ENCODE results near the gene GATA1. TPM values are rescaled to one million over a fixed set of nuclear protein-coding genes. Genes with fewer than 3 reads are reported as not detected.

GATA1 gene
- polyA plus RNA-seq, 1 of the 3 experiments (the other 2 are of a cell fraction): not detected

DNA sequence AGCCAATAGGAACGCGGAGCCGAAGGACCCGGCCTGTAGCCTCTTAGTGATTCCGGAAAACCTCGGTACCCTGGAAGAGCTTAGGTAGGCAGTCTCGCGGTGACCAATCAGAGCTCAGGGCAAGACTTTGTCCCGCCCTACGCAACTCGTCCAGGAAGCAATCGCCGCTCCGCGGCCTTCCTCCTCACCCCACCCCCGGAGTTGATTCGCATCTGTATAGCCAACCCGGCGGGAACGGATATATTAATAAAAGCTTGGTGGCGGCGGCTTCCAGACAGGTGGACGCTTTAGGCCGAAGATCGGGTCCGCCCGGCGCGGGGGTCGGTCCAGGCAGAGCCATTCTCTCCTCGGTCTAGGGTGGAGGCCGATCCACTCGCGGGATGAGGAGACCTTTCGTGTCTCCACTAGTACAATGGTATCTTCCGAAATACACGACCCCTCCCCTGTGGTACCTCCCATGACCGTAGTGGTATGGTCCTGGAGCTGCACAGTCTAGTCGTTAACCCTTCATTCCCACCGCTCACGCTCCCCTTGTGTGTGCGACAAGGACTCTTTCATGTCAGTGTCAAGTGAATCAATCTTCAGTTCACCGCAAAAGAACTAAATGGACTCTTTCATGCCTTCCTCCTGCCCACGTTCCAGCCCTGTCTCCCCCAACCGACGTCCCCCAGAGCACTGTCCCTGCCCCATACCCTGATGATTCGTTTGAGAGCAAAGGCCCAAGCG is 49.0 kb upstream of the GATA1 start:
- H3K79me2 ChIP-seq (ENCODE audit: insufficient read depth): no peaks in the 10 kb centered on the region
- H3K36me3 ChIP-seq (replicated peaks in 1 of 2; ENCODE audit: control insufficient read depth in 1 of 2, insufficient read depth in 2 of 2, low read length in 1 of 2): no peaks in the 10 kb centered on the region
- no peaks in the 10 kb centered on the region for H4K20me1 ChIP-seq (ENCODE audit: insufficient read depth)
- no peaks in the 10 kb centered on the region for H3K9me2 ChIP-seq
- peak overlapping the region; percentile 81 to 86 for H3K27ac ChIP-seq (ENCODE audit: low read depth in 2 of 2, low read length in 1 of 2)
- ChIA-PET CTCF (no interaction called here), POLR2A (interaction anchor here (0.6 to 1.4 kb wide), 6 partner anchors 9 to 174 kb away, joined by 3 to 8 read pairs (median 4); partner anchors contain the start of genes HDAC6, SLC35A2 and SUV39H1)
- peak overlapping the region; percentile 74; the same call in 1 of the 2 replicates for H2AFZ ChIP-seq (ENCODE audit: low read depth)
- 12% methylated on average over 32 of the region's 48 CpGs for WGBS (ENCODE audit: low lambda C conversion rate)
- H3K9ac ChIP-seq: peak overlapping the region; percentile 84
- peaks cover 9% of the 10 kb centered on the region; the same call in 1 of the 2 replicates for H3K27me3 ChIP-seq (ENCODE audit: insufficient read depth)
- H3K4me1 ChIP-seq (ENCODE audit: control insufficient read depth in 1 of 2, insufficient read depth in 2 of 2, low read depth in 1 of 2, low read length in 1 of 2): peaks cover 4 to 6% of the 10 kb centered on the region in 2 experiments; a peak in 1 of 4 replicates
- peak overlapping the region; percentile 52 to 64 for H3K4me3 ChIP-seq (ENCODE audit: low read depth in 2 of 2, low read length in 1 of 2)
- no peaks in the 10 kb centered on the region for H3F3A ChIP-seq (replicated peaks; ENCODE audit: insufficient read depth)
- no peak for TF ChIP-seq GATA2 (CRISPR knock-in tag; IDR thresholded peaks at IDR 0.05)
- TF ChIP-seq CHD2 (IDR thresholded peaks at IDR 0.05; ENCODE audit: low read length, partially characterized antibody): peak; percentile 94
- TF ChIP-seq, protein P1, sequence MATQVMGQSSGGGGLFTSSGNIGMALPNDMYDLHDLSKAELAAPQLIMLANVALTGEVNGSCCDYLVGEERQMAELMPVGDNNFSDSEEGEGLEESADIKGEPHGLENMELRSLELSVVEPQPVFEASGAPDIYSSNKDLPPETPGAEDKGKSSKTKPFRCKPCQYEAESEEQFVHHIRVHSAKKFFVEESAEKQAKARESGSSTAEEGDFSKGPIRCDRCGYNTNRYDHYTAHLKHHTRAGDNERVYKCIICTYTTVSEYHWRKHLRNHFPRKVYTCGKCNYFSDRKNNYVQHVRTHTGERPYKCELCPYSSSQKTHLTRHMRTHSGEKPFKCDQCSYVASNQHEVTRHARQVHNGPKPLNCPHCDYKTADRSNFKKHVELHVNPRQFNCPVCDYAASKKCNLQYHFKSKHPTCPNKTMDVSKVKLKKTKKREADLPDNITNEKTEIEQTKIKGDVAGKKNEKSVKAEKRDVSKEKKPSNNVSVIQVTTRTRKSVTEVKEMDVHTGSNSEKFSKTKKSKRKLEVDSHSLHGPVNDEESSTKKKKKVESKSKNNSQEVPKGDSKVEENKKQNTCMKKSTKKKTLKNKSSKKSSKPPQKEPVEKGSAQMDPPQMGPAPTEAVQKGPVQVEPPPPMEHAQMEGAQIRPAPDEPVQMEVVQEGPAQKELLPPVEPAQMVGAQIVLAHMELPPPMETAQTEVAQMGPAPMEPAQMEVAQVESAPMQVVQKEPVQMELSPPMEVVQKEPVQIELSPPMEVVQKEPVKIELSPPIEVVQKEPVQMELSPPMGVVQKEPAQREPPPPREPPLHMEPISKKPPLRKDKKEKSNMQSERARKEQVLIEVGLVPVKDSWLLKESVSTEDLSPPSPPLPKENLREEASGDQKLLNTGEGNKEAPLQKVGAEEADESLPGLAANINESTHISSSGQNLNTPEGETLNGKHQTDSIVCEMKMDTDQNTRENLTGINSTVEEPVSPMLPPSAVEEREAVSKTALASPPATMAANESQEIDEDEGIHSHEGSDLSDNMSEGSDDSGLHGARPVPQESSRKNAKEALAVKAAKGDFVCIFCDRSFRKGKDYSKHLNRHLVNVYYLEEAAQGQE (IDR thresholded peaks at IDR 0.05; ENCODE audit: low read depth, low read length): no peak
- TF ChIP-seq POLR2AphosphoS5 (IDR thresholded peaks at IDR 0.05; ENCODE audit: low read depth, low read length): peak; percentile 41
- peak; percentile 51; the same call in 1 of the 2 replicates for TF ChIP-seq YY1 (IDR thresholded peaks at IDR 0.05; ENCODE audit: low read depth)
- peak; percentile 93 for TF ChIP-seq GABPA (IDR thresholded peaks at IDR 0.05; ENCODE audit: low read depth)
- no peak for TF ChIP-seq EP300 (IDR thresholded peaks at IDR 0.05; ENCODE audit: borderline replicate concordance in 1 of 2, low read depth in 1 of 2, low read length in 1 of 2)
- peak; percentile 21; the same call in 1 of the 2 replicates for TF ChIP-seq TAF1 (IDR thresholded peaks at IDR 0.05; ENCODE audit: borderline replicate concordance, low read depth, low read length)
- TF ChIP-seq ELF1 (IDR thresholded peaks at IDR 0.05): peak; percentile 89
- TF ChIP-seq NRF1 (IDR thresholded peaks at IDR 0.05; ENCODE audit: low read depth, low read length): no peak
- TF ChIP-seq, protein P2, sequence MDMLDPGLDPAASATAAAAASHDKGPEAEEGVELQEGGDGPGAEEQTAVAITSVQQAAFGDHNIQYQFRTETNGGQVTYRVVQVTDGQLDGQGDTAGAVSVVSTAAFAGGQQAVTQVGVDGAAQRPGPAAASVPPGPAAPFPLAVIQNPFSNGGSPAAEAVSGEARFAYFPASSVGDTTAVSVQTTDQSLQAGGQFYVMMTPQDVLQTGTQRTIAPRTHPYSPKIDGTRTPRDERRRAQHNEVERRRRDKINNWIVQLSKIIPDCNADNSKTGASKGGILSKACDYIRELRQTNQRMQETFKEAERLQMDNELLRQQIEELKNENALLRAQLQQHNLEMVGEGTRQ (IDR thresholded peaks at IDR 0.05; ENCODE audit: borderline replicate concordance, low read depth, low read length): no peak
- DNase-seq: peak; percentile 84
- H3K4me2 ChIP-seq: peak overlapping the region; percentile 80
- H3K9me3 ChIP-seq: no peaks in the 10 kb centered on the region
